ENCODE results near the gene APBB1IP. TPM values are rescaled to one million over a fixed set of nuclear protein-coding genes. Genes with fewer than 3 reads are reported as not detected.
"Not testable (repeated sequence)": the region's sequence is repeated elsewhere in the genome, so short reads cannot be mapped to it uniquely, and the experiment has no call there.

Gene APBB1IP
- total RNA-seq, 4 donors from 2014 or later = 6.1 to 9.3 (median 7.9) TPM

DNA sequence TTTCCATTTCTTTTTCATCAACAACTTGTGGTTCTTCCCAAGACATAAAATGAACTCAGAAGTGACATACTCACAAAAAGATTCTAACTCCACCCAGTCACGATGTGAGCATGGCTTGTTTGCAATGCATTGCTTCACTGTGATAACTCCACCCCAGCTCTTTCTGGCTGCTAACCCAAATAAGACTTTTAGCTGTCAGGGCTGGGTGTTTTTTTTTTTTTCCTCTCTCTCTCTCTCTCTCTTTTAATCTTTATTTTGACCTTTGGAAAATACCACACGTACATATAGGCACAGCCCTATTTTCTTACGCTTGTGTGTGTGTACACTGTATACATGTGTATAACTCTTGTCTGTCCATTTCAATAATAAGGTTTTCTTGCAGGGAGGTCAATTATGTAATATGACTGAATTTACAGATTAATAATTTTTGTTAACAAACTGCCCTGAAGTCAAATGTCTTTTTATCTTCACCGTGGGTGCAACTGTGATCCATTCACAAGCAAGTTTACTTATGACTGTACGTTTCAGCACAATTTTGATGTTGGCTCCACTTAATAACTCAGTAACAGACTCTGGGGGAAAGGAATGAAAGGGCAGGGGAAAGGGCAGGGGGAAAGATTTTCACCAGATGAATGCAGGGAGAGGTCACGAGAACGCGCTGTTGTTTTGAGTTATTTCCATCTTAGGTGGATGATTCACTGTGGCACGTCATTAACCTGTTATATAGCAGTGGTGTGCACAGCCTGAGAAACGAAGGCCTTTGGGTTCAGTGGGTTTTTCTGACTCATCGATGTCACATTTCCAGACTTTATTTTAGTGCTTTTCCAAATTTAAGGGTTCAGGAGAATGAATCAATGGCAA lies 49.1 kb downstream of the APBB1IP start:
- TF ChIP-seq EP300 (IDR thresholded peaks at IDR 0.05) (peak in 1 of 2 donors; percentile 30), POLR2A (IDR thresholded peaks at IDR 0.05) (no peak)
- TF ChIP-seq, protein P1, sequence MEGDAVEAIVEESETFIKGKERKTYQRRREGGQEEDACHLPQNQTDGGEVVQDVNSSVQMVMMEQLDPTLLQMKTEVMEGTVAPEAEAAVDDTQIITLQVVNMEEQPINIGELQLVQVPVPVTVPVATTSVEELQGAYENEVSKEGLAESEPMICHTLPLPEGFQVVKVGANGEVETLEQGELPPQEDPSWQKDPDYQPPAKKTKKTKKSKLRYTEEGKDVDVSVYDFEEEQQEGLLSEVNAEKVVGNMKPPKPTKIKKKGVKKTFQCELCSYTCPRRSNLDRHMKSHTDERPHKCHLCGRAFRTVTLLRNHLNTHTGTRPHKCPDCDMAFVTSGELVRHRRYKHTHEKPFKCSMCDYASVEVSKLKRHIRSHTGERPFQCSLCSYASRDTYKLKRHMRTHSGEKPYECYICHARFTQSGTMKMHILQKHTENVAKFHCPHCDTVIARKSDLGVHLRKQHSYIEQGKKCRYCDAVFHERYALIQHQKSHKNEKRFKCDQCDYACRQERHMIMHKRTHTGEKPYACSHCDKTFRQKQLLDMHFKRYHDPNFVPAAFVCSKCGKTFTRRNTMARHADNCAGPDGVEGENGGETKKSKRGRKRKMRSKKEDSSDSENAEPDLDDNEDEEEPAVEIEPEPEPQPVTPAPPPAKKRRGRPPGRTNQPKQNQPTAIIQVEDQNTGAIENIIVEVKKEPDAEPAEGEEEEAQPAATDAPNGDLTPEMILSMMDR (IDR thresholded peaks at IDR 0.05) = no peak
- Histone ChIP-seq H3K4me1 (peaks cover 0 to 31% (median 12%) of the 10 kb centered on the region in 4 donors), H3K27ac (peak overlapping the region in 3 of 4 donors; percentile 50 to 73 (median 67)), H3K9me3 (no peaks in the 10 kb centered on the region), H3K4me3 (no peak overlapping the region), H3K27me3 (no peaks in the 10 kb centered on the region), H3K36me3 (no peaks in the 10 kb centered on the region)
- DNase-seq (ENCODE audit: low spot score in 2 of 2) = peak in 1 of 2 donors; percentile 51
- WGBS, 2 donors = 19% methylated on average over 11 of the region's 11 CpGs

DNA sequence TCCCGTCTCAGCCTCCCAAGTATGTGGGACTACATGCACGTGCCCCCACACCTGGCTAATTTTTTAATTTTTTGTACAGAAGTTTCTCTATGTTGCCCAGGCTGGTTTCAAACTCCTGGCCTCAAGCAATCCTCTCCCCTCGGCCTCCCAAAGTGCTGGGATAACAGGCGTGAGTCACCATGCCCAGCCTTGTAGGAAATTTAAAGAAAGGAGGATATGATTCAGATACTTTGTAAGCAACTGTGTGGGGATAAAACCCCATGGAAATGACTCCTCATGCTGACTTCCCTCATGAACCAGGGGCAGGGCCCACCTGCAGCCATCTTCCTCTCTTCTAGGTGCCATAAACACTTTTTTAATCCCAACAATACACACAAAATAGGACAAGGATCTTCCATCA lies 50.2 kb downstream of the APBB1IP start:
- H3K4me1 ChIP-seq = peaks cover 0 to 31% (median 12%) of the 10 kb centered on the region in 4 donors
- DNase-seq (ENCODE audit: low spot score in 2 of 2) = no peak
- H3K9me3 ChIP-seq = no peaks in the 10 kb centered on the region
- H3K36me3 ChIP-seq = no peaks in the 10 kb centered on the region
- WGBS, 2 donors = 85 to 86% methylated on average over 4 of the region's 4 CpGs
- H3K4me3 ChIP-seq = no peak overlapping the region
- H3K27ac ChIP-seq = no peak overlapping the region
- TF ChIP-seq POLR2A (IDR thresholded peaks at IDR 0.05) (no peak), EP300 (IDR thresholded peaks at IDR 0.05) (no peak)
- TF ChIP-seq, protein P1 (IDR thresholded peaks at IDR 0.05) = no peak
- H3K27me3 ChIP-seq = no peaks in the 10 kb centered on the region

DNA sequence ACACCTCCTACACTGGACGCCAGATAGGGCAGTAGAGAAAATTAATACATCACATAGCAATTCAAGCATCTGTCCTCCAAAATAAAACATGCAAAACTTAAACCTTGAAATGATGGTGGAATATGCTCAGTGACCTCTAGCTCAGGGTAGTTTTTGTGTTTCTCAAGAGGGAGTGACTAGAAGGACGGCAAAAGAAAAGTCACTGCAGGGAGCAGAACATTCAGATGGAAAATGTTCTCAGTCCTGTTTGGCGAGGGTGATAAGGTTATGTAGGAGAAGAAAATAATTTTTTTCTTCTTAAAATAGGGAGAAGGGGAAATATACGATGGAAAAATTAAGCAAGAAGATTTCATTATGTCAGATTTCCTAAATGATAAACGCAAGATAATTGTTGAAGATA lies 50.9 kb downstream of the APBB1IP start:
- Histone ChIP-seq H3K4me3 (no peak overlapping the region), H3K36me3 (no peaks in the 10 kb centered on the region), H3K27me3 (no peaks in the 10 kb centered on the region), H3K9me3 (no peaks in the 10 kb centered on the region), H3K4me1 (peaks cover 0 to 31% (median 12%) of the 10 kb centered on the region in 4 donors), H3K27ac (no peak overlapping the region)
- 77% methylated on average over 5 of the region's 5 CpGs for WGBS, 2 donors
- TF ChIP-seq POLR2A (IDR thresholded peaks at IDR 0.05) = no peak
- TF ChIP-seq EP300 (IDR thresholded peaks at IDR 0.05) = no peak
- TF ChIP-seq, protein P1 (IDR thresholded peaks at IDR 0.05) = no peak
- DNase-seq (ENCODE audit: low spot score in 2 of 2) = no peak

GRCh38 chr10:26490367-26490766 lies 52.2 kb downstream of the APBB1IP start:
- H3K36me3 ChIP-seq; H3K4me3 ChIP-seq; H3K27ac ChIP-seq; H3K9me3 ChIP-seq; H3K27me3 ChIP-seq; DNase-seq (ENCODE audit: low spot score in 2 of 2): not testable (repeated sequence)
- 90 to 92% methylated on average over 7 of the region's 7 CpGs for WGBS, 2 donors
- H3K4me1 ChIP-seq = peaks cover 0 to 26% (median 9%) of the 10 kb centered on the region in 4 donors

GRCh38 chr10:26491276-26491675 lies 53.1 kb downstream of the APBB1IP start:
- H3K9me3 ChIP-seq = no peaks in the 10 kb centered on the region
- H3K36me3 ChIP-seq = no peaks in the 10 kb centered on the region
- TF ChIP-seq POLR2A (IDR thresholded peaks at IDR 0.05) = no peak
- TF ChIP-seq, protein P1 (IDR thresholded peaks at IDR 0.05) = no peak
- TF ChIP-seq EP300 (IDR thresholded peaks at IDR 0.05) = no peak
- no peak overlapping the region for H3K4me3 ChIP-seq
- peaks cover 0 to 18% (median 7%) of the 10 kb centered on the region in 4 donors for H3K4me1 ChIP-seq
- 76 to 81% methylated on average over 3 of the region's 3 CpGs for WGBS, 2 donors
- no peak overlapping the region for H3K27ac ChIP-seq
- DNase-seq (ENCODE audit: low spot score in 2 of 2) = no peak
- H3K27me3 ChIP-seq = no peaks in the 10 kb centered on the region
